CD4-positive, alpha-beta T cell treated with Interleukin-10 for 1 hour (primary cell): ENCODE data around the gene CUL7.
"Not testable (repeated sequence)": the region's sequence is repeated elsewhere in the genome, so short reads cannot be mapped to it uniquely, and the experiment has no call there.

Source experiments
- DNase-seq: peaks from one replicate; pipeline ENCODE4 v3.0.0-alpha.2; 2020

CUL7 gene

DNA sequence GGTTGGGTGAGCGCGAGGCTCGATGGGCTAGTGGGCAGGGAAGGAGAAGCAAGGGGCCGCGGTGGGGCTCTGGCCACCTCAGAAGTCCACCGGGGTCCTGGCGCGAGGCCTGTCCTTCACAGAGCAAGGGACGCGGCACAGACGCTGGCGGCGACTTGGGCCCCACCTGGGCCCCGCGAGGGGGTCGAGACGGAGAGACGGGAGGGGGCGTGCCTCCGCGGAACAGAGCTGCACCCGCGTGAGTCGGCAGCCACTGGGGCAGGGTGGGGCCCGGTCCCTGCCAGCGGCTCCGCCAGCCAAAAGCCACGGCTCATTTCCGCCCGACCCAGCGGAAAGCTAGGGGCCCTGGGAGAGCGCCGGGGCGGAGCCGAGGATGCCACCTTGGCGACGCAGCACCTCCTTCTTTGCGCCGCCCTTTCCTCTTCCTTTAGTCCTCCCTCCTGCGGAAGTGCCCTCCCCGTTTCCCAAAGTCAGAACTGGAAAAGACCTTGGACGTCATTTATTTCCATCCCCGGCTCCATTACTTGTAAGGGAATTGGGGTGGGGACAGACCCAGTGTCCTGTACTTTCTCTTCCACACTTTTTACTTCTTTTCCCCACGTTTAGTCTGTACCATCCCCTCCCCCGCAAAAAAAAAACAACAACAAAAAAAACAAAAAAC lies at the start of gene CUL7:
TSS of gene CUL7 (minus strand) at position 307 of the 661 bp plus-strand sequence. CDS start 1,063 bp downstream, outside the sequence.
- peak; percentile 92 for DNase-seq

DNA sequence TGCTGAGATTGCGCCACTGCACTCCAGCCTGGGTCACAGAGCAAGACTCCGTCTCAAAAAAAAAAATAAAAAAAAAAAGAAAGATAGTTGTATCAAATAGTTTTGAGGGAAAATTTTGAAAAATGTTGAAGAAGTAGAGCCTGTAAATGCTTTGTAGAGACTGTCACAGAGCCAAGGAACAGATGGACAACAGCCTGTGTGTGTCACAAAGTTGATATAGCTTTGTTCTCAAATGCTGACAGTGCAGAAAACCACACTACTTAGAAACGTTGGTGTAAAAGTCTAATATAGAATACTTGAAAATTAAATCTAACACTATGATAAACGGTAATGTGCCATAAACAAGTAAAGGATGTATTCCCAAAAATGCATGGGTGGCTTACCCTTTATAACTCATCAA lies 47.8 kb upstream of the CUL7 start:
- DNase-seq = no peak

DNA sequence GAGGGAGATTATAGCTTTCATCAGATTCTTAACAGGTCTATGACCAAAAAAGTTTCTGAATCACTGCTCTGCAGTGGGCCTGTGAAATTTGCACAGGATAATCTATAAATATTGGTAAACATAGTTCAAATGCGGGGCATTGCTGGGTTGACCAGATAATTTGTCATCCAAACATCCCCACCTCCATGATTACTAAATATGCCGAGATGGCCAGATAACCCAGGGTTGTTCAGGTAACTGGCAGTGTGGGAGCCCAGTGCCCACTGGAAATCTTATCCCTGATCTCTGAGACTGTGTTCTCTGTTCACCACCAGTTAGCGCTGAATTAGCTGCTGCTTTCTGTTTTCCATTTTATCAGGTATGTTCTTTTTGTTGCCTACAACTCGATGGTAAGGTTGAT lies 43.9 kb upstream of the CUL7 start:
- no peak for DNase-seq

DNA sequence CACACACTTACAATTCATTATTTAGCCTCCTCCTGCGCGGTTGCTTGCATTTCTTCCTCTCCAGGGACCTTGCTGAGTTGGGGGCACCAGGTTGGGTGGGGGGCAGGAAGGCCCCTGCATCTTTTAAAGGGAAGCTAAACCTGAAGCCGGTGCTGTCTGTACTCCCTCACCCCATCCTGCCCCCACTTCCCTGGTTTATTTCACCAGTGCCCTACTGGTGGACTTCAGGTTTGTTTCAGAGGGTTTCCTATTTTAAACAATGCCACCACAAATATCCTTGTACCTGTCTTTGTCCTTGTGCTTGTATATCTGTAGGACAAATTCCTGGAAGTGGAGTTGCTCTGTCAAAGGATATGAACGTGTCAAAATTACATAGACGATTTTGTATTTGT lies 43.4 kb upstream of the CUL7 start:
- no peak for DNase-seq

DNA sequence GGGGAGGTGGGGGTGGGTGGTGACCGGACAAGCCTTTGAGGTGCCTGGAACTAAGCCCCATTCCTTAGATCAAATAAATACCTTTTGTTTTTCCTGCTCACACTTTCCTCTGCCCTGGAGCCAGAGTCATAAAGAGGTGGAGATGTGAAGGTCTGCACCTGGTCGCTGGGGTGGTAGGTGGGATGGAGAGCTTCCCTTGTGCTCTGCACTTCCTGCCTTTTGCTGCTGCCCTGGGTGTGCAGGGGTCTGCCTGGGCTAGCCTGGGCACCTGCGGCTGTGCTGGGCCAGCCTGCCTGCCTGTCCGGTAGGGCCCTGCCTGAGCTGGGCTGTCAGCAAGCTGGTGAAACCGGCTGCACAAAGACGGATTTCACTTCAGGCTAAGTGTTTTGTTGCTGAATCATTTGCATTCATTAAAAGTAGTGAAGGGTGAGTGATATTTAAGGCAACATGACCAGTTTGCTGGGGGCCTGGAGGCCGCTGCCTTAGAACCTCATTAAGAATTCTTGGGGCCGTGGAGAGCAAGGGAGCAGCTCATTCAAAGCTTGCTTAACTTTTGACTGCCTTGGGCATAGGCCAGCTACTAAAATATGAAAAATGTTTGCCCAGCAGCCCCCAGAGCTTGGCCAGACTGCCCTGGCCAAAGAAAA lies 42.9 kb upstream of the CUL7 start:
- DNase-seq = no peak

DNA sequence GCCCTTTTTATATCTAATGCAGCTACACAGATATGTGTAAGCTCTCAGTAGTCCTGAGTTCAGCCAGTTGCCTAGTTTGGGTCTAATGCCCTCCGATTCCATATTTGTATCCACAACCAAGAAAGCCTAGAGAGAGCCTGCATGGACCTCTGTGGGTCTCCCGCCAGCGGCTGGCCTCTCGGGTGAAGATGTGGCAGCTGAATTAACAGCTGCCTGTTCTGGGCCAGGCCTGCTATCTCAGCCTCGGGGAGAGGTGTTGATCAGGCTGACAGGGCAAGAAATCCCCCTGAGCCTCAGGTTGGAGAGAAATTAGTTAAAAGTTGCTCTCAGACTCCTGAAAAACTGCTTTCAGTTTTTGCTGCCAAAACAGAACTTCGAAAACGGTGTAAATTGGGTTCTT lies 42.3 kb upstream of the CUL7 start:
- no peak for DNase-seq

DNA sequence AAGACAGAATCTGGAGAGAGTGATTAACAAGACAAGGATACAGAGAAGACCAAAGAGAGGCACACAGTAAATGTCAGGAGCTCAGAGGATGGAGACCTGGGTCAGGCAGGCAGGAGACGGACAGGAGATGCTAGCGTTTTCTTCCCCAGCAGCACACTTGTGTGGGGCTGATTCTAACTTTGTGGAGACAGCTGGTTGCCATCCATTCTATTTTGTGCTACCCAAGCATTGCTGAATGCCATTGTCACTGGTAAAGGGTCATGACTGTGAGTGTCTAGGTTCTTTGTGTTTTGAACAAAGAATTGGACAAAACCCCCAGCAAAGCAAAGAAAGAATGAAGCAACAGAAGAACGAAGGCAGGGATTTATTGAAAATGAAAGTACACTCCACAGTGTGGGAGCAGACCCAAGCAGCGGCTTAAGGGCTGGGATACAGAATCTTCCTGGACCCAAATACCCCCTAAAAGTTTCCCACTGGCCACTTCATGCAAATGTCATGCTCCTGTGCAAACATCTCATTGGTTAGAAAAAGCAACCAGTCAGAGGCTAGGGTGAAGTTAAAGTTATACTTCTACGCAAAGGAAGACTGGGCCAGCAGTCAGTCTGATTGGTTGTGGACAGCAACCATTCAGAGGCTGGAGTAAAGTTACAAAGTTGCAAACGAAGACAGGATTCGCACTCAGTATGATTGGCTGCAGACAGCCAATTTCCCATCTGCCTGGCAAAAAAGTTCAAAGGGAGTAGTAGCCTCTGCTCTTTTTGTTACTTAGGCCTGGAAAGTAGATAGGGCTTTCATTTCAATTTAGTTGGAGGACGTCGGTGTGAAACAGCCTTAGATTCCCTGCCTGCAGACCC lies 40.0 kb upstream of the CUL7 start:
- peak; percentile 30 for DNase-seq

DNA sequence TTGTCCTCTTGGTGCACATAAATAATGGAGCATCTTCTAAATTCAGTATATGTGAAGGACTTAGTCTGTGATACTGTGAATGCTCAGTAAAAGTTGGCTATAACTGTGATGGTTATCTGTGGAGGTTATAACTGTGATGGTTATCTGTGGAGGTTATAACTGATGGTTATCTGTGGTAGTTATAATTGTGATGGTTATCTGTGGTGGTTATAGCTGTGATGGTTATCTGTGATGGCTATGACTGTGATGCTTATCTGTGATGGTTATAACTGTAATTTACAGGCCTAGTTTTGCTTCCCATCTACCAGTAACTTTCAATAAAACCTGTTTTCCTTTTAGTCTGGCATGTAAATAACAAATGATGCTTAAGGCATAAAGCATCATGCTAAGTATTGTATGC lies 39.0 kb upstream of the CUL7 start:
- DNase-seq = no peak

DNA sequence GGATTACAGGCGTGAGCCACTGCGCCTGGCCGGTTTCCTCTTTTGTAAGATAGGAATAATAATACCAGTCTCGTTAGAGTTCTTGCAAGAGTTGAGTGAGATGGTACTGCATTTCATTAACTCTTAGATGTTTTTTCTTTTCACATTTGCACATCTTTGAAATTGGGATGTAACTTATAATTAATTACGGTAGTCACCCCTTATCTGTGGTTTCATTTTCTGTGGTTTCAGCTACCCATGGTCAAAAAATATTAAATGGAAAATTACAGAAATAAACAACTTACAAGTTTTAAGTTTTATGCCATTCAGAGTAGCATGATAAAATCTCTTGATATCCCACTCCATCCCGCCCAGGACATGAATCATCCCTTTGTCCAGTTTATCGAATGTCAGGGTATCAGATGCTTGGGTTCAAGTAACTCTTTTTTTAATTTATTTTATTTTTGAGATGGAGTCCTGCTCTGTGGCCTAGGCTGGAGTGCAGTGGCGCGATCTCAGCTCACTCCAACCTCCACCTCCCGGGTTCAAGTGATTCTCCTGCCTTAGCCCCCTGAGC lies 37.9 kb upstream of the CUL7 start:
- DNase-seq = no peak

DNA sequence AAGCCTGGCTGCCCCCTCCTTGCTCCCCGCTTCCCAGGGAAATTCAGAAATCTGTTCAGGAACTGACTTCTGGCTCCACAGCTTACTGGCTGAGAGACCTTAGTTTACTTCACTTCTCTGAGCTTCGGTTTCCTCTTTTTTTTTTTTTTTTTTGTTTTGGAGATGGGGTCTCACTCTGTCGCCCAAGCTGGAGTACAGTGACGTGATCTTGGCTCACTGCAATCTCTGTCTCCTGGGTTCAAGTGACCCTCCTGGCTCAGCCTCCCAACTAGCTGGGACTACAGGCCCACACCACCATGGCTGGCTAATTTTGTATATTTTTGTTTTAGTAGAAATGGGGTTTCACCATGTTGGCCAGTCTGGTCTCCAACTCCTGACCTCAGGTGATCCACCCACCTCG lies 37.4 kb upstream of the CUL7 start:
- no peak for DNase-seq

DNA sequence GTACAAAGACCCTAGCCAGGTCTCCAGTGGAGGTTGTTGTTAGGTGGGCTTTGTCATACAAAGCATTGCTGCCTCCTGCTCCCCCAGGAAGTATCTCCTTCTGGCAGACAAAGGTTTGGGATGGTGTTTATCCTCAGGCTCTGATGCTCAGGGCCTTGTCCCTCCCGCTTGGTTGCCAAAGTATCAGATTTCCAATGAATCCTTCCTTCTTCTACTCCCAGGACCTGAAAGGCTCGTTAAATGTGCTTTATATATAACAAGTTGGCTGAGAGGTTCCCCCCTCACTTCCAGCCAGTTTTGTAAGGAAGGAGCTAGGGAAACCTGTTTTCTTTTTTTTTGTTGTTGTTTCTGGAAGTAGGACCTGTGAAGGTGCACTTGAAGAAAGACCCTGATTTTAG lies 36.9 kb upstream of the CUL7 start:
- DNase-seq = no peak

DNA sequence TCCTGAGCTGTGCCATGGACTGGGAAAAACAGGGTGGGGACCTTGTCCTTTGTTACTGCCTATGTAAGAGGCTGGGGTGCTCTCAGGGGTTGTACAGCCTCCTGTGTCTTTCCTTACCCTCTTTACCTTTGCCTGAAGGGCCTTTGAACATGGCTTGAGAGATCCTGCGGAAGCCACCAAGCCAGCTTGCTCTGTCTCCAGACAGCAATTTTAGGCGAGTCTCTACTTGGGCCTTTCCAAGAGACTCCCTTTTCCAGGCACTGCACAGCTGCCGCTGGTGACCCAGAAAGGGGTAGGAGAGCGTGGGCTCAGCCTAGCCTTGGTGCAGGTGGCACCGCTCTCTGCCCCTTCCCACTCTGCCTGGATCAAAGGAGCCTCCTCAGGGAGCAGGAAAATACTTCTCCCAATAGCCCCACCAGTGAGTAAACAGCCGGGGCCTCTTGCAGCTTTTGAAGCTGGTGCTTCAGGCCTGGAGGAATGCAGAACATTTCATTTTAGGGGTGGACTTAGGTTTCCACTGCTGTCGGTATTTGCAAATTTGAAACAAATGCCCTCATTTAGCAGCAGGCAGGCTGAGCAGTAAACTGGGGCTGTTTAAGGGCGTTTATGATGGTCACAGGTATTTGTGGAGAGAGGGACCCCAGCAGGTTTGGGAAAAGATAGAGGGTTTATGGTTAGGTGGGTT lies 36.4 kb upstream of the CUL7 start:
- no peak for DNase-seq

DNA sequence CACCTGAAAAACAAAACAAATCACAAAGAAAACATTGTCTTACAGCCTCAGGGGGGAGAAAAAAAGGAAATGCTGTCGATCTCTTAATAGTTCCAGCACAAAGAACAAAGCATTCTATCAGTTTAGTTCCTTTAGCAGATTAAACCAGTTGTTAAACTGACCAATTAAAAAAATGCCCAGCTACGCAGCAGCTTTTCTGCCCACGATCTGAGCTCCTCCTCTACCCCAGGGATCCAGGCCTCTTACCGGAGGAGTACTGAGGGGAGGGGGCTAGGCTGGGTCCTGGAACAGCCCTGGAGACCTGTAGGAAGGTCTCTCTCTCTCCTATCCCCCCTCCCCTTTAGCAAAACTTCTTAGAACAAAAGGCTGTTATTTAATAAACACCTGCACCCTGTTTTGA lies 35.8 kb upstream of the CUL7 start:
- no peak for DNase-seq

DNA sequence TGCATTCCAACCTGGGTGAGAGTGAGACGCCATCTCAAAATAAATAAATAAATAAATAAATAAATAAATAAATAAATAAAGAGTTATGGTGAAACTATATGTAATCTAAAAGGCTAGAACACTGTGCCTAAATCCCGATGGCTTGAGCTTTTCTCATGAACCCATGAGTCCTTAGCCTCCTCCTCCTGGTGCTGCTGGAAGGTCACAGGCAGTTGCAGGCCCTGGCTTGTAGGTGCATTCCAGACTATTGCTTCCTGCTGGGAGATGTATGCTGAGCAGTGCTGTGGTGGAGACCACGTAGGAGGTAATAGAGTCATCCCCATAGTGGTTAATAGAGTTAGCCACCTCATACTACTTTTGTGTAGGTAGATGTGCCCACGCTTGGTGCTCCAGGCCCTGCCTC lies 35.0 kb upstream of the CUL7 start:
- DNase-seq = no peak

DNA sequence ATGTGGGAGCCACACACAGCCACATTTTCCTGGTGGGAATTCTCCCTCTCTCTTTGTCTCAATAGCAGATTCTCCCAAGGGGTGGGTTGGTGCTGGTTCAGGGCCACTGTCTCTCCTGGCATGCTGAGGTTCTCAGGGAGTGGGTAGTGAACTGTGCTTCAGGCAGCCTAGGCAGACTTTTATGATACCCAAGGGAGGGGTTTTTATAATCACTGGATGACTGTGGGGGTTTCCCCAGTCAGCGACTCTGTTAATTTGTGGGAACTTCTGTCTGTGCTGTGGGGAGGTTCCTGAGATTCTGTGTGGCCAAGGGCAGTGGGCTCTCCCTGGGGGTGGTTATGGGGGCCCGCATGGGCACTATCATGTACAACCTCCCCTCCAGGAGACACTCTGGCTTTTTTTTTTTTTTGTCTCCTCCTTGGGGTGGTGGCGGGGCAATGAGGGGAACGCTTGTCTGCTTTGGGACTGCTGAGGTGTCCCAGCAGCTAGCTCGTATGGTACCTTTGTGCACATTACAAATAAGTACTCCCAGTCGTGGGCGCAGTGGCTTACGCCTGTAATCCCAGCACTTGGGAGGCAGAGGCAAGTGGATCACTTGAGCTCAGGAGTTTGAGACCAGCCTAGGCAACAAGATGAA lies 32.5 kb upstream of the CUL7 start:
- no peak for DNase-seq

DNA sequence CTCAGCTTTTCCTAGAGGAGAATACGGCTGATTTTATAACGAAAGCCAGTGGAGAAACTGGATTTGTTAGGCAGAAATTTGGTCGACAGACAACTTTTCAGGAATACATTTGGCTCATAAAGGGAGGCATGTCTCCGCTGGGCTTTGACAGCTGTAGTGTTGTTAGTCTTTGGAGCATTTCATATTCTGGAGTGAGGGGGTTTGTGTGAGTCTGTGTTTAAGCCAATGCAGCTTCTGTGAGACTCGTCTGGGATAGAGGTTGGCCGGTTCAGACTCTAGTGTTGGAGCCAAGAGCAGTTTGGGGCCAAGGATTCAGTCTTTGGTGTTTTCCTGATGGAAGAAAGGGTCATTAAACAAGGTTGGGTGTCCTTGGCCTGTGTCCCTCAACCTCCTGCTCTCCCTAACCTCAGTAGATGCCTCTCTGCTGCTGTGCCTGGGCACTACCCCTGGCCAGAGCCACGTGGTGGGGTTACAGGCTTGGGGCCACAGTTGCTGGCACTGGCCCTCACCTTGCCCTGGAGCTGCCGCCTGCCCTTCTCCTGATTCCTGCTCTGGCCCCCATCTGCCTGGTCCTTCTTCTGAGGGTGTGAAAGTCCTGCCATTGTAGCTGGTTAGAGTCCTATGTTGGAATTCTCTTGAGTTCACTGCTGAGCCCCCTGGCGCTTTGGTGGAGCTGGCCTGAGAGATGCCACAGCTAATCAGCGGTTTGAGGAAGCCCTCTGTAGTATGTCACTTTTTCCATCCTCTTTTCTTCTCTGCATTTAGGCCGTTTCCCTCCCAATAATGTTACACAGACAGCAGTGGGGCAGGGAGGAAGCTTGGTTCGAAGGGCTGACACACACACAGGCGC lies 29.4 kb upstream of the CUL7 start:
- DNase-seq = no peak

DNA sequence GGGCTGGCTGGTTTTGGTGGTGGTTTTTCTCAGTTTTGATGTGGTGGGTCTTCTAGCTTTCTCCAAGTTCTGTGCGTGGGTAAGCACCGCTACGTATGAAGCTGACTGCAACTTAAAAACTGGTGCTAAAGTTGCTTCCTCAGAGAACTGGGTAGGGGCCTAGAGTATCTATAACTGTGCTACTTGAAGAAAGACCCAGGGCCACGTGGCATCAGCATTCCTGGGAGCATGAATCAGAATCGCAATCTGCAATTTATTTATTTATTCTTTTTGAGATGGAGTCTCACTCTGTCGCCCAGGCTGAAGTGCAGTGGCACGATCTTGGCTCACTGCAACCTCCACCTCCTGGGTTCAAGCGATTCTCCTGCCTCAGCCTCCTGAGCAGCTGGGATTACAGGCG lies 28.3 kb upstream of the CUL7 start:
- DNase-seq = not testable (repeated sequence)

DNA sequence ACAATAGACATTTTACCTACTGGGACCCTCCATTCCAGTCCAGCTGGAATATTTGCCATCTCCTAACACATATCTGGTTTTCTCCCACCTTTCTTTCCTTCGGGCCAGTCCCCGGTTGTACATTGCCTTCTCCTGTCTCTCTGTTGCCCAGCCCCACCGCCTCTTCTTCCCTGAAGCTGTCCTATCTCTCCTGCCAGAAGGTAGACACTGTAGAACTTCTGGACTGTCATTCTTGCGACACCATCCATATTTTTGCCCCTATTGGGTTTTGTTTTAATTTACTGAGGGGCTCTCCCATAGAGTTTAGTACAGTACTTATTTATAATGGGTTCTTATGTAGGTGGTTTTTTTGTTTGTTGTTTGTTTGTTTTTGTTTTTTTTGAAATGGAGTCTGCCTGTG lies 27.4 kb upstream of the CUL7 start:
- DNase-seq = no peak

DNA sequence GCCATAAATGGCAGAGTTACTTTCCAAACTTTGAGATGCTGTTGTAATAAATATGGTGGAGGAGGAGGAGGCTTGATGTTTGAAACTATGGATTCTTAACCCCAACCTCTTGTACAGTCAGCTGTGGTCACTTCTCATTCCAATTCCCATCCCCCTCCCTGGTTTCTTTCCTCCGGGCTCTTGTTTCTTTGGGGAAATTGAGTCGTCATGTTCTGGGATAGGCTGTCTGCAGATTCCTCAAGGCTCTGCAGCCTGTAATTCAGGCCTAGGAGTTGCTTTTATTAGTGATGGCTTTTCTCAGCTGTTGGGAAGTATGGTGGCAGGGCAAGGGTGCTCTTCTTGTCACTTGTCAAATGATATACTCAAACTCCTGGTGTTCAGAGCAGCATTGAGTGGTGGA lies 25.0 kb upstream of the CUL7 start:
- no peak for DNase-seq

DNA sequence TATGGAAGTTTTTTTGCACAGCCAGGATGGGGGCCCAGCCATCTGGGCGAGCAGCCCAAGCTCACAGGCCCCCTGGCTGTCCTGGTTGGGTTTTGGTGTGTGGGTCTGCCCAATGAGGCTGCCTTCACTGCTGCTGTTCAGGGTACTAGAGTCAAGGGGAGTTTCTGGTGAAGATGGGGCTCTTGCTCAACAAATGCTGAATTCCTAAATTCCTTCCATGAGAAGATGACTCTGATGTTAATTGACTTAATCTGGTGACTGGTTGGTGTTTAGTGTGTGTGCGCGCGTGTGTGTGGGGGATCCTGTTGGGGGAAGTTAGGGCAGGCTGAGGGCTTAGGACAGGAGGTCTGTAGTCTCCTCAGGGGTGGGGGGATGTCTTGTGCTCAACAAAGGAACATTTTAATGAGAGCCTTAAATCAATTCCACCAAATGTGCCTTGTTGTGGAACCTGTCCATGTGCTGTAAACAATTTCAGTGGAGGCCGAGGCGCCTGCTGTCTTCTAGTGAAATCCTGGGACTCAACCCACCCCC lies 24.4 kb upstream of the CUL7 start:
- DNase-seq = no peak

DNA sequence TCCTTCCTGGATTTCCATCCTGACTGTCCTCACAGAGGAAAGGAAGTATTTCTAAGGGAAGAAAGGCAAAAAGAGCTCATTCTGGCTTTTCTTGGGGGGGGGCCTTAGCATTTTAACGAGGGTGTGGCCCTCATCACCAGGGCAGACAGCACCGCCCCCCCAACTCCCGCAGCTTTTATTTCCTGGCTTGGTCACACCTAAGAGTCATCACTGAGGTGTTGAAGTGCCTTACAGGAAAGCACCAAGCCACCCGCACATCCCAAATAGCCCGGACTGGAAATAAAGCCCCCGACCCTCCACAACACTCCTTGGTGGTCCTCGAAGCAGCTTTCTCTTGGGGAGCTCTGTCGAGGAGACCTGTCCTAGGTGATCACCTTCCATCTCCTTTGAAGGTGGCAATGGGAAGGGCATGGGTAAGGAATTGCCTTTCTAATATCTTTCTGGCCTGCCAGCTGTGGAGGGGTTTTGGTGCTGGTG lies 23.7 kb upstream of the CUL7 start:
- DNase-seq = no peak
